Cardiac fibroblast (primary cell): Measurements from ENCODE around the gene NHSL2.

Experiments
- DNase-seq, 2 donors: peaks; one replicate each; pipeline versions ENCODE4 v3.0.0 to v3.0.0-alpha.2; 2010; ENCODE audit warnings: low read depth in 2 of 2
- H3K4me3 ChIP-seq, 2 donors: replicated peaks in 1 of 2; 1 replicate in 1 of 2; 2 replicates in 1 of 2; pipeline ENCODE4 v1.5.1; 2011; ENCODE audit warnings: low read depth in 2 of 2, low read length in 2 of 2, mild to moderate bottlenecking in 2 of 2, moderate library complexity in 1 of 2
- CTCF ChIP-seq: IDR thresholded peaks from one replicate; pipeline ENCODE4 v1.5.1; 2011; ENCODE audit warnings: low read depth, mild to moderate bottlenecking, low read length, inconsistent platforms

The NHSL2 gene

GRCh38 chrX:72050011-72050410, 139.4 kb downstream of the NHSL2 start:
- TF ChIP-seq CTCF = no peak

GRCh38 chrX:72051589-72051988, 140.9 kb downstream of the NHSL2 start:
- H3K4me3 ChIP-seq = no peak overlapping the region
- DNase-seq = no peak
- TF ChIP-seq CTCF = no peak

More at GRCh38 chrX:72050011-72050410, 139.4 kb downstream of the NHSL2 start:
- no peak overlapping the region for H3K4me3 ChIP-seq
- no peak for DNase-seq

- DNase-seq = no peak
- TF ChIP-seq CTCF = no peak
- no peak overlapping the region for H3K4me3 ChIP-seq
Observed at GRCh38 chrX:72052415-72053090, 141.9 kb downstream of the NHSL2 start.

- no peak overlapping the region for H3K4me3 ChIP-seq
- DNase-seq = no peak
- no peak for TF ChIP-seq CTCF
Observed at GRCh38 chrX:72053508-72053907, 142.9 kb downstream of the NHSL2 start.

GRCh38 chrX:72054779-72055489, 144.3 kb downstream of the NHSL2 start:
- no peak for DNase-seq
- H3K4me3 ChIP-seq = no peak overlapping the region
- TF ChIP-seq CTCF = no peak

- TF ChIP-seq CTCF = no peak
- H3K4me3 ChIP-seq = no peak overlapping the region
- no peak for DNase-seq
Observed at GRCh38 chrX:72057331-72057730, 146.7 kb downstream of the NHSL2 start.
